Umbilical cord (tissue), 2 donors: ENCODE measurements around the gene FNDC5. TPM values are rescaled to one million over a fixed set of nuclear protein-coding genes. Genes with fewer than 3 reads are reported as not detected.

Source experiments
- DNase-seq: peaks from one replicate; pipeline ENCODE4 v3.0.0-alpha.2; 2015; ENCODE audit warnings: low spot score
- total RNA-seq: library from RNA; depleted of rRNA; stranded (reverse); fragments of >200 nt; gene quantifications from one replicate; pipeline ENCODE4 v1.2.3, GENCODE V29; 2014; ENCODE audit warnings: low replicate concordance; ENCODE audit not compliant: insufficient read depth

FNDC5 gene
- total RNA-seq, 1 donor from 2014 or later, result 11.3 TPM

DNA sequence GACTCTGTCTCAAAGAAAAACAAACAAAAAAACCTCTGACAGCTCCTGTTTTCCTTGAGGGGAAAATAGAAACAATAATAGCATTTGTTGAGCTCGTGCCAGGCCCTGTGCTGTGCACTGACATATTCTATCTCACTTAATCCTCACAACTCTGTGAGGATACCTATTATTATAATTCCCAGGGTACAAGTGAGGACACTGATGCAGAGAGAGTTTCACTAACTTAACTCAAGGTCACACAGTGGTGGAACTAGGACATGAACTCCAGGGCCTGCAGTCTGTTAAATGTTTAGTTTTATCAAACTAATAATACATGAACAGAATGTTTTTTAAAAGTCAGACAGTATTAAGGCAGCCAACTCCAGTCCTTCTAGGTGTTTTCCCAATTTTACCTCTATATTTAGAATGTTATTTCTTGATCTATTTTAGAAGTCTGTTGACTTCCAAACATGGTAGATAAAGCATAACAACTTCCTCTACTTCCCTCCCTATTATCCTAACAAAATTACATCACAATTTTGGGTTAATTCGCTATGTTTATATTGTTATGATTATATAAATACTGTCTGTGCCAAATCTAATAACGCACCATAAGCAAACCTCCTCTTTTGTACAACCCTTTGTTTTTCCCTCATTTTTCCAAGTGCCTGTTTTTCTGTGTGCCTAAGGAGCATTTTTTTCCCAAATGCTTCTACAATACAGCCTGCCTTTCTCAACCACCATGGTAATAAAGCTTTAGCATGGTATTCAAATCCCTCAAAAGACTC, 4.9 kb downstream of the FNDC5 start:
- DNase-seq, result no peak

- DNase-seq, result no peak
These were observed 6.2 kb downstream of the FNDC5 start for GRCh38 chr1:32864375-32865019.

DNA sequence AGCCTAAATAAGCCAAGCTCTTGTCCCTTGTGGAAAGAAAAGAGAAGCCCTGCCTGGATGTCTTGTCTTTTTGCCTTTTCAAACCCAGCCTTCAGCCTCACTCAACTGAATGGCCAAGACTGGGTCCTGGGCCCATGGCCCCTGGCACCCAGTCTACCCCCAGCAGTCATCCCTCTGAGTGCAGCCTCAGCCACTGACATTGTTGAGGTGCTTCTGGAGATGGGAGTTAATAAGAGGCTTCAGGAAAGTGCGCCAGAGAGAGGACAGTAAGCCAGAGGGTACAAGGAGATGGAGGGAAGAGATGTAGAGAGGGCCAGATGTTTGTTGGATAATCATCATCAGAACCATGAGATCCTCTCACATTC, 6.8 kb downstream of the FNDC5 start:
- no peak for DNase-seq

DNA sequence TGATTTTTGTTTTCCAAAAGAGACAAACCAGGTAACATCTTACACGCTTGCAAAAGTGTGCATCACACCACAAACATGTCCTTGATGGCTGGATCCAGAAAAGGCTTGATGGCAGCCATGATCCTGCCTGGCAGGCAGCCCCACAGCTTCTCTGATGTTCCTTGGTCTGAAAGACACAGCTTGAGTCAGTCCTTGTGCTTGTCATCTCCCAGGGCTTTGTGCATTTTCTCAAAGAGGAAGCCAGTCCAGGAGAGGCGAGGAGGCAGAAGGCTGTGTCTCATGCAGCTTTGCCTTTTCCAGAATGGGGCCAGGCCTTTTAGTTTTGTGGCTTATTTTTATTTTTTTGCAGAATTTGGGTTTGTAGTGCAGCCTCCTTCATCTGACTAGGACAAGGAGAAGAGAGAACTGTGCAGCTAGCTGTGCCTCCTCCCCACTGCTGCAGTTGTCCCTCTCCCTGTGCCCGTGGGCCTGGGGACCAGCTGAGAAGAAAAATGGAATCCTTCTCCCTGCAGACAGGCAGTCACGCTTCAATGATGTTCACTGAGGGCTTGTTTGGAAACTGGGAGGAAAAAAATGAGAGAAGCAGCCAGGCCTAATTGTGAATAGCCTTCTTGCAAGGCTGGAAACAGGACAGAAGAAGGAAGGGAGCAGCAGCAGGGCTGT, 7.4 kb downstream of the FNDC5 start:
- DNase-seq, result no peak

DNA sequence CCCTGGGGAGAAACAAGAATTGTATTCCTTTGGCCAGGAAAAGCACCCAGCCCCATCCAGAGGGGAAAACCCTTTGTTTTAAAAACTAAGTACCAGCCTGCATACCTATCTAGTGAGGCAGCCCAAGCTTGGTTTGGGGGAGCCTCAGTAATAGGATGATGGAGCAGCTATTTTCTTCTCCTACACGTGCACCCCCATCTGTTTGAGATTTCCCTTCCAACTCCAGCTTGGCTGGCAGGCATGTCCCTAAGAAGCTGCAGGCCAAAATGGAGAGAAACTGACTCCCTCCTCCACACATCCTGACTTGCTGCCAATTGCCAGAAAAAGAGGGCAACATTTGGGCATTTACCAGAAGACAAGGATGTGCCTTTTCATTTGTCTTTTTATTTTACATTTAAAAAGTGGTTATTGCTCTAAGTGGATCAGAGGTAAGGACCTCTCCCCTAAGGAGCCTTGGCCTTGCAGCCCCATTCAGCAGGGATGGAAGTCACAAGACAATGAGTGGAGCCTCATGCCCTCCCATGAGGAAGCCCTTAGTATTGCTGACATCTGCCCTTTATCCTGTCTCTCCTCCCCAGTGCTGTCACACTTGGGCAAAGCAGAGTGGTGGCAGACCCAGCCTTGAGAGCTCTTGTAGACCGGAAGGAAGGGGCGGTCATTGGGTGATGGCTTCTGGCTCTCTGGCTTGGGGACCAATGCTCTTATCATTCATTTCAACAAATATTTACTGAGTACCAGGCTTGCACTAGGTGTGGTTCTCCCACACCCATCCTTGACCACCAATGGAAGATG, 8.6 kb downstream of the FNDC5 start:
- no peak for DNase-seq

DNA sequence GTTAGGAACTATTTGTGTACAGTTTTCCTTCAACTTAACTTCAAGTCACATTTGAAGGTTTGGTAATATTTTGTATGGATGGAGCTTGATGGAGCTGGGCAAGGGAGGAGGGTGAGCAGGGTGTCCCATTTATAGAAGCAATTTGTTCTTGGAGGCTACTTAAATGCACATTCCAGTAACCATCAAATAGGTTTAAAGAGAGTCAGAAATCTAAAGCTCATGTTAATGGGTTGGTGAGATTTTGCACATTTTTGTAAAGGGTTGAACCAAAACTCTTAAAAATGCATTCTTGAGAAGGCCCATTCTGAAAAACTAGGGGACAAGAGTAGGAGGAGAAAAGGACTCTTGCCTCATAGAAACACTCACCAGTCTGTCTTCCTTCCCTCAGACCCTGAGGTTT, 10.1 kb downstream of the FNDC5 start:
- no peak for DNase-seq

- no peak for DNase-seq
These were observed 10.8 kb downstream of the FNDC5 start for GRCh38 chr1:32859915-32860314.

DNA sequence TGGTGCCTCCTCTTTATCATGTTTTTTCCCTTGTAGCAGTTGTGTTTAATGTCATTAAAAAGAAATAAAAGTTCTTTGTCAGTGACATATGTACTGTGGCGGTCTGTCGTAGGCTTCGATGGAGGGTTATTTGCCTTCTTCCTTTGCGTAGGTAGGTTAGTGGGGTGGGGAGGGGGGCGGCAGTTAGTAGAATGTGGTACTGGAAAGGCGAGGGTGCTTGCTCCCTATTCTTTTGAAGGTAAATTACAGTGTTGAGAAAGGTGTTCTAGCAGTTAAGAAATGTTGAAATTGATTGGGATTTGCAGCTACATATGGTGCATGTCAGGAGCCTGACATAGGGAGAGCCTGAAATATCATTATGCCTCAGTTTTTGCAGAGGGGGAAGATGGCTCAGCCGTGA, 11.9 kb downstream of the FNDC5 start:
- DNase-seq, result no peak

DNA sequence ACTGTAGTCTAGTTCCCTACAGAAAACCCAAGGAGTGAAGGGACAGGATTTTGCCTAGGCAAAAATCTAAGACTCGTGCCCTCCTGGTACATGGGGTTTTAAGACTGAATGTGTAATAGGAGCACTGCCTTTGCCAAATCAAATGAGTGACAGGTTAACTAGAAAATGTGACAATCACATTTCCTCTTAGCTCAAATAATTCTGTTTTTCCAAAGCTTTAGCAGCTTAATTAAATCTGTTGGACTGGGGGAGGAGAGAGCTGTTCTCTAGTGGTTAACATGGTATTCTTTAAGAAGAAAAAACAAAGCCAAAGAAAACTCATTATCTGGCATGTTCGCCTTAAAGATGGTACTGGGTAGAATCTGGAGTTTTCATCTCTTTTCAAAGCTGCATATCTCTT, 12.6 kb downstream of the FNDC5 start:
- no peak for DNase-seq

DNA sequence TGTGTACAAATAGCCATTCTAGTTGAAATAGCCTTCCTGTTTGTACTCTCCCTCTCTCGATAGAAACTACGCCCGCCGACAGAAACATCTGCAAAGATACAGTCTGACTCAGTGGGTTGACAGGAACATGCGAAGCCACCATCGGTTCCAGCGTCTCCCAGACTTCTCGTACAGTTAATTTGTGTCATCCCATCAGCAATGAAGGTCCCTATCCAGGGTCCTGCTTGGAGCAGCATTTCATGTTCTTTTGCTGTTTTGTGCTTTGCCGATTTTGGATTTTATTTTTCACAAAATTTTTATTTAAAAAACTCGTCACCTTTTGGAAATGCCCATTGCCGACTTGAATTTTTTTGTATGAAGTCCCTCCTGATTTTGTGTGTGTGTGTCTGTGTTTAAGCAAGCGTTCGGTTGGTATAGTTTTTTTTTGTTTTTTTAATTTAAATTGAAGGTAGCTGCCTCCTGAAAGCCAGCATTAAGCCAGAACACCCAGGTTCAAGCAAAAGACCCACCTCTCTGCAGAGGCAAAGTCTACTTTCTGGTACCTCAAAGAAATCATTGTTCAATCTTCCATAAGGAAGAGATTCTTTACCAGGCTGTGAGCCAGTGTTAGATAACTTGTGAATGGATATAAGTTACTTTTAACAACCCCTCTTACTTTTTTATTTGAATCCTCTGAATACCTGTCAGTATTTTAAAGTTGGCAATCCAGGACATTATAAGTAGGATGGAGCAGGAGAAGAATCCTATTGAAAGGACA, 14.7 kb downstream of the FNDC5 start:
- no peak for DNase-seq

- no peak for DNase-seq
These were observed 22.2 kb downstream of the FNDC5 start for GRCh38 chr1:32848354-32849063.

GRCh38 chr1:32831878-32832277, 38.8 kb downstream of the FNDC5 start:
- DNase-seq, result no peak

DNA sequence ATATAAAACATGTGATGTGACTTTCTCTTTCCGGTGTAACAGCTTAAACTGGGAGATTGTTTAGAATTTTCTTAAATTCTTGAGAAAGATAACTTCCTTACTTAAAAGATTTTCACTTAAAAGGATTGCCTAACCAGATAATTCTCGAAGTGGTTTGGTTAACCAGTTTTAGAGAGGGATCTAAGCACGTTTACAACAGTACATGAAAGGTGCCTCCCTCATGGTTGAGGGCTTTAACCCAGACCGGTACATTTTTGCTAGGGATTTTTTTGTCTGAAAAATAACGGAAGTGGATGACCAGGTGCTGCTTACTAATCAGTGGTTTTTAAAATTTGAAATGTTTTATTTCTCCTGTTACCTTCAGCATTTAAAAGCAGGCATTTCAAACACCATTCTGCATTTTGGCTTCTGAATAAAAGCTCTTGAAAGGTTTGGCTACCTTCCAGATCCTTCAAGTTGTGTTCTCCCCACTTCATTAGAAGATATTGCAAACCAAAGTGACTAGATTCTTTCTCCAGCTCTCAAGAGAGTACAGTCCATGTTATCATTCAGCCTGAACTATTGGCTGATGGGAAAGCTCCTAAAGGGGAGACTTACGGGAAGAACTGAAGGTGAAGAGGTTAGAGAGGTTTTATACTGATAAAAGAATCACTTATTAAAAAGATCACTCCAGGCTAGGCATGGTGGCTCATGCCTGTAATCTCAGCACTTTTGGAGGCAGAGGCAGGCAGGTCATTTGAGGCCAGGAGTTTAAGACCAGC, 40.4 kb downstream of the FNDC5 start:
- no peak for DNase-seq

- DNase-seq, result peak; percentile 41
These were observed 42.4 kb downstream of the FNDC5 start for GRCh38 chr1:32828341-32828740.

DNA sequence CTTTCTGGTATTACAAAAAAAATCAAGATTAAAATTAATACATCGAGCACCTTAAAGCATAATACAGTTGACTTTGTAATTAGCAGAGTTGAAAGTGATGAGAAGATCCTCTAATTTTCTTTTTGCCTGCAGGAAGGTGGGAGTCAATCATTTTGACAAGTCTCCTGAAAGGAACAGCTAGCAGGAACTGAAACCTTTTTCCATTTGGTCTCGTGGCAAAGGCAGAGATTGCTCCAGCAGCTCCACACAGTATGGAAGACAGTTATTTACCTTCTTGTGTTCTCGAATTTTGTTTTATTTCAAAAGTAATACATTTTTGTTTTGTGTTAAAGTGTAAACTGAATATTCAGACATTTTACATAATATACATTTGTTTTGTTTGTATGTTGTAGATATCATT, 45.5 kb downstream of the FNDC5 start:
- DNase-seq, result no peak

GRCh38 chr1:32818804-32819541, 51.7 kb downstream of the FNDC5 start:
- DNase-seq, result no peak

DNA sequence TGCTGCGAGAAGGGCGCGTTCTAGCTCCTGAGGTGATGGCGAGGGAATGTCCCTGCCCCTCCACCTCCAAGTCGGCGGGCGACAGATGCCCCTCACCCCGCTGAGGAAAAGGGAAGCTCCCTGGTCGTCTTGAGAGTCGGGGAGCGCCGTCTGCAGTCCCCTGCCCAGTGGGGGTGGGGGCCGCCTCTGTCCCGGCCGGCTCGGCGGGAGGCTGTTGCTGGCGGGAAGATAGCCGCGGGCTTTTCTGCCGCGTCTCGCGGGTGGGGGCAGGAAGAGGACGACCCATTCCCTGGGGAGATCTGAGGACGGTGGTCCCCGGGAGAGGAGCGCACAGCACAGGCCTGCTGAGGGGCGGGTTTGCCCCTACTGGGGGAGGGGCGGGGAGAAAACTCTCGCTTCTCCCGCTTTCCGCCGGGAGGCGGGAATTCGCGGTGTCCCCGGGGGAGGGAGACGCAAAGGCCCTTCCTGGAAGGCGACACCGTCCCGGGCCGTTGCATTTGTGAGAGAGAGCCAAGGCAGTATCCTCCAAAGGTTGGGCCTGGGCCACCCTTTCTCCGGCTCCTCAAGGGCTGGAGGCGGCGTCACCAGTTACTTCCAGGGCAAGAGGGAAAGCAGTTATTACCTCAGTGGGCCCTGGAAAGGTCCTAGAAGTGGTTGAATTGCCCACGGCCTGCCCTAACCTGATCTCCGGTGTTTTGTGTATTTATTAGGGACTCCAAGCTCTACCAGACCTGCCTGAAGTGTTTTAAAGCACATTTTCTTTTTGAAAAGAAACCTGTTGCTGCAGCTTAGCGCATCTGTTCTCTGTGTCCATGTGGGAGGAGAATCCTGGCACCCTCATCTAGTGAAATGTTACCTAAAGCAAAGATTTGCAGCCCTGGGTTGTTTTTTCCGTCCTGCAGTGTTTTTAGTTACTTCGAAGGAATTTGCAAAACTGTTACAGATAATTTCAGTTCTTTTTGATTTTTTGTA, 52.6 kb downstream of the FNDC5 start:
- DNase-seq, result peak; percentile 69
